ENCODE results near the gene SLC9A9. TPM values are rescaled to one million over a fixed set of nuclear protein-coding genes. Genes with fewer than 3 reads are reported as not detected.

The SLC9A9 gene
- polyA plus RNA-seq, 1 donor (not counting 4 experiments of a cell fraction or from before 2014, with no cell fraction given): 5.2 TPM

DNA sequence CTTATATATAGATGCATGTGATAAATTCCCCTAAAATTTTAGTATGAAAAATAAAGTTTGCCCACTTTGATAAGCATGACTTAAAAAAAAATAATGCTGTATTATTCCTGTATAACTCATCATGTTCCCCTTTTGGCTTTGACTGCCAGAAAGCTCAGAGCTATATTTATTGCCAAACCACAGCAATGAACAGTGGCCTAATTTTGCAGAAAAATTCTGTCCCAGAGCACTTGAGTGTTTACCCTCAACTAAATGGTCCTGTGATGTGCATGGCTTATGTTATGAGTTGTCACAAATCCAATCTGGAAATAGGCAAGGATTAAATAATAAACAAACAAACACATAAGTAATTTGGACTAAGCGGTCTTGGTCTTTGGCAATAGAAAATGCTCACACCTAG, 276.7 kb downstream of the SLC9A9 start:
- Histone ChIP-seq H2AFZ (ENCODE audit: control insufficient read depth, low read length) (no peak overlapping the region), H3K27me3 (ENCODE audit: control insufficient read depth, extremely low read depth, insufficient read depth, low read length) (no peaks in the 10 kb centered on the region), H3K9ac (ENCODE audit: control insufficient read depth, extremely low read depth, insufficient read depth, low read length) (no peak overlapping the region), H3K9me3 (ENCODE audit: control insufficient read depth, low read depth, low read length) (no peaks in the 10 kb centered on the region), H3K9me1 (ENCODE audit: control insufficient read depth, extremely low read depth, insufficient read depth, low read length) (no peaks in the 10 kb centered on the region), H3K36me3 (ENCODE audit: control insufficient read depth in 2 of 2, extremely low read depth in 1 of 2, insufficient read depth in 2 of 2, low read length in 2 of 2) (no peaks in the 10 kb centered on the region), H3K4me2 (ENCODE audit: control insufficient read depth, extremely low read depth, insufficient read depth, low read depth, low read length) (no peak overlapping the region), H3K4me3 (ENCODE audit: control insufficient read depth in 2 of 3, extremely low read depth in 1 of 3, insufficient read depth in 2 of 3, low read depth in 1 of 3, low read length in 3 of 3) (no peak overlapping the region), H3K27ac (ENCODE audit: control insufficient read depth, insufficient read depth, low read length) (no peak overlapping the region), H3K4me1 (ENCODE audit: control insufficient read depth, extremely low read depth, insufficient read depth, low read length) (no peaks in the 10 kb centered on the region), H3K79me2 (ENCODE audit: control insufficient read depth, insufficient read depth, low read length) (no peaks in the 10 kb centered on the region), H4K20me1 (ENCODE audit: control insufficient read depth, extremely low read depth, insufficient read depth, low read length) (no peaks in the 10 kb centered on the region)
- no peak for TF ChIP-seq EZH2 (IDR thresholded peaks at IDR 0.05; ENCODE audit: low read length)
- TF ChIP-seq, protein P1, sequence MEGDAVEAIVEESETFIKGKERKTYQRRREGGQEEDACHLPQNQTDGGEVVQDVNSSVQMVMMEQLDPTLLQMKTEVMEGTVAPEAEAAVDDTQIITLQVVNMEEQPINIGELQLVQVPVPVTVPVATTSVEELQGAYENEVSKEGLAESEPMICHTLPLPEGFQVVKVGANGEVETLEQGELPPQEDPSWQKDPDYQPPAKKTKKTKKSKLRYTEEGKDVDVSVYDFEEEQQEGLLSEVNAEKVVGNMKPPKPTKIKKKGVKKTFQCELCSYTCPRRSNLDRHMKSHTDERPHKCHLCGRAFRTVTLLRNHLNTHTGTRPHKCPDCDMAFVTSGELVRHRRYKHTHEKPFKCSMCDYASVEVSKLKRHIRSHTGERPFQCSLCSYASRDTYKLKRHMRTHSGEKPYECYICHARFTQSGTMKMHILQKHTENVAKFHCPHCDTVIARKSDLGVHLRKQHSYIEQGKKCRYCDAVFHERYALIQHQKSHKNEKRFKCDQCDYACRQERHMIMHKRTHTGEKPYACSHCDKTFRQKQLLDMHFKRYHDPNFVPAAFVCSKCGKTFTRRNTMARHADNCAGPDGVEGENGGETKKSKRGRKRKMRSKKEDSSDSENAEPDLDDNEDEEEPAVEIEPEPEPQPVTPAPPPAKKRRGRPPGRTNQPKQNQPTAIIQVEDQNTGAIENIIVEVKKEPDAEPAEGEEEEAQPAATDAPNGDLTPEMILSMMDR (optimal IDR thresholded peaks at IDR 0.05 in 1 of 3, IDR thresholded peaks at IDR 0.05 in 1 of 3, conservative IDR thresholded peaks at IDR 0.05 in 1 of 3; ENCODE audit: extremely low read depth in 1 of 3, insufficient read depth in 2 of 3, low read length in 3 of 3): no peak
- dilution Hi-C loops (cut with MboI; ENCODE audit: extremely low pct_ligation_motif_present, low sequenced_read_pairs): no loop called here
- DNase-seq (ENCODE audit: low read depth, low spot score) (no peak), FAIRE-seq (no peak)

DNA sequence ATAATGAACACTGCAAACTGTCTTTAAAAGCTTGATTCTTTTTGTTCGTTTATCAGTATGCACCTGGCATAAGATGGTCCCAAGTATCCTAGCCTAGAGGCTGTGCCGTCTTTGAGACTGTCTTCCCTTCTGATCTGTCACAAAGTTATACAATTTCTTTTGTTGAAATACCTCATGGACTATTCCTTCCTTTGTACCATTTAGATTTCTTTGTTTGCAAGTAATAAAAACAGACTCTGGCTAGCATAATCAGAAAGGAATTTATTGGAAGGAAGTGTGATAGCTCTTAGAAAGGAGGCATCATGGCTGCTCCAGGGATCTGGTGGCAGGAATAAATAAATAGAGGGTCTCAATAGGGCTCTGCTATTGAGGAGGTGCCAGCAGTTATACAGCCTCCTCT, 280.4 kb downstream of the SLC9A9 start:
- H3K27me3 ChIP-seq (ENCODE audit: control insufficient read depth, extremely low read depth, insufficient read depth, low read length): no peaks in the 10 kb centered on the region
- H3K9ac ChIP-seq (ENCODE audit: control insufficient read depth, extremely low read depth, insufficient read depth, low read length): no peak overlapping the region
- H4K20me1 ChIP-seq (ENCODE audit: control insufficient read depth, extremely low read depth, insufficient read depth, low read length): no peaks in the 10 kb centered on the region
- dilution Hi-C loops (cut with MboI; ENCODE audit: extremely low pct_ligation_motif_present, low sequenced_read_pairs): no loop called here
- no peaks in the 10 kb centered on the region for H3K9me3 ChIP-seq (ENCODE audit: control insufficient read depth, low read depth, low read length)
- TF ChIP-seq, protein P1 (optimal IDR thresholded peaks at IDR 0.05 in 1 of 3, IDR thresholded peaks at IDR 0.05 in 1 of 3, conservative IDR thresholded peaks at IDR 0.05 in 1 of 3; ENCODE audit: extremely low read depth in 1 of 3, insufficient read depth in 2 of 3, low read length in 3 of 3): no peak
- no peak for TF ChIP-seq EZH2 (IDR thresholded peaks at IDR 0.05; ENCODE audit: low read length)
- no peak overlapping the region for H3K4me3 ChIP-seq (ENCODE audit: control insufficient read depth in 2 of 3, extremely low read depth in 1 of 3, insufficient read depth in 2 of 3, low read depth in 1 of 3, low read length in 3 of 3)
- FAIRE-seq (no peak), DNase-seq (ENCODE audit: low read depth, low spot score) (no peak)
- no peaks in the 10 kb centered on the region for H3K36me3 ChIP-seq (ENCODE audit: control insufficient read depth in 2 of 2, extremely low read depth in 1 of 2, insufficient read depth in 2 of 2, low read length in 2 of 2)
- no peaks in the 10 kb centered on the region for H3K4me1 ChIP-seq (ENCODE audit: control insufficient read depth, extremely low read depth, insufficient read depth, low read length)
- H3K27ac ChIP-seq (ENCODE audit: control insufficient read depth, insufficient read depth, low read length): no peak overlapping the region
- no peak overlapping the region for H2AFZ ChIP-seq (ENCODE audit: control insufficient read depth, low read length)
- H3K79me2 ChIP-seq (ENCODE audit: control insufficient read depth, insufficient read depth, low read length): no peaks in the 10 kb centered on the region
- no peak overlapping the region for H3K4me2 ChIP-seq (ENCODE audit: control insufficient read depth, extremely low read depth, insufficient read depth, low read depth, low read length)
- no peaks in the 10 kb centered on the region for H3K9me1 ChIP-seq (ENCODE audit: control insufficient read depth, extremely low read depth, insufficient read depth, low read length)

Data from keratinocyte (primary cell).